Sigmoid colon (tissue), 7 donors: ENCODE results near the gene ST7L. TPM values are rescaled to one million over a fixed set of nuclear protein-coding genes. Genes with fewer than 3 reads are reported as not detected.
"Not testable (repeated sequence)": the region's sequence is repeated elsewhere in the genome, so short reads cannot be mapped to it uniquely, and the experiment has no call there.

Source experiments
- DNase-seq: peaks from one replicate; pipeline ENCODE4 v3.0.0-alpha.2; 2019
- H3K27ac ChIP-seq, 4 donors: fragments of 200-600 bp; sonication (generic); one replicate each; pipeline ENCODE4 v1.5.1; 2016 to 2019; ENCODE audit warnings: mild to moderate bottlenecking in 1 of 4
- H3K27me3 ChIP-seq, 3 donors: fragments of 200-600 bp; sonication (generic); one replicate each; pipeline ENCODE4 v1.5.1; 2019; ENCODE audit warnings: mild to moderate bottlenecking in 1 of 3
- H3K36me3 ChIP-seq, 4 donors: fragments of 200-600 bp; sonication (generic); one replicate each; pipeline ENCODE4 v1.5.1; 2016 to 2019
- H3K4me1 ChIP-seq, 4 donors: fragments of 200-600 bp; sonication (generic); one replicate each; pipeline ENCODE4 v1.5.1; 2017 to 2019
- H3K4me3 ChIP-seq, 4 donors: fragments of 200-600 bp; sonication (generic); one replicate each; pipeline ENCODE4 v1.5.1; 2017 to 2019; ENCODE audit warnings: mild to moderate bottlenecking in 2 of 4, moderate library complexity in 1 of 4
- H3K9me3 ChIP-seq, 4 donors: fragments of 200-600 bp in 3 of 4; sonication (generic) in 3 of 4; one replicate each; pipeline versions ENCODE4 v1.5.1 to v1.6.1; 2013 to 2019
- EP300 ChIP-seq, 4 donors: sonication (generic); formaldehyde crosslinking; IDR thresholded peaks; one replicate each; pipeline ENCODE4 v1.6.1; 2017; ENCODE audit warnings: antibody characterized with exemption in 4 of 4
- POLR2A ChIP-seq, 2 donors: fragments of 450-650 bp; IDR thresholded peaks; one replicate each; pipeline ENCODE4 v1.6.1; 2016; ENCODE audit warnings: antibody characterized with exemption in 2 of 2, mild to moderate bottlenecking in 2 of 2, moderate library complexity in 2 of 2
- POLR2AphosphoS5 ChIP-seq, 4 donors: sonication (generic); formaldehyde crosslinking; IDR thresholded peaks; one replicate each; pipeline ENCODE4 v1.6.1; 2017; ENCODE audit warnings: antibody characterized with exemption in 4 of 4
- WGBS, 2 donors: extraction: QIAGEN DNeasy Blood & Tissue Kit; methylation state at CpG; one replicate each; pipeline ENCODE4 v1.1.7; 2013; 5-methylcytosine and 5-hydroxymethylcytosine counted together
- intact Hi-C: fragments of 100-400 bp; cut with DNase I; formaldehyde crosslinking; loops from one replicate; pipeline ENCODE4 v1.15.1; 2023
- polyA plus RNA-seq, 3 donors: library from polyadenylated mRNA; stranded (reverse); fragments of 200-250 nt; gene quantifications; one replicate each; pipeline ENCODE4 v1.2.3, GENCODE V29; 2013
- total RNA-seq, 4 donors: library from RNA; depleted of rRNA; stranded (reverse); fragments of >200 nt; gene quantifications; one replicate each; pipeline ENCODE4 v1.1.0, GENCODE V29; 2016
- TF ChIP-seq, protein P1 (sequence below), 4 experiments: fragments of 450-650 bp in 3 of 4; fragments of 200-600 bp in 1 of 4; IDR thresholded peaks; one replicate each; pipeline ENCODE4 v1.5.1; 2016 to 2019; ENCODE audit warnings: antibody characterized with exemption in 4 of 4, mild to moderate bottlenecking in 3 of 4, moderate library complexity in 2 of 4
- donor health status: healthy with polysubstance abuse.
- donor health status: Bipolar disorder and iron deficiency.
- donor health status: healthy.

ST7L gene
- total and polyA plus RNA-seq, 7 donors = 1.8 to 68.0 (median 22.7) TPM

DNA sequence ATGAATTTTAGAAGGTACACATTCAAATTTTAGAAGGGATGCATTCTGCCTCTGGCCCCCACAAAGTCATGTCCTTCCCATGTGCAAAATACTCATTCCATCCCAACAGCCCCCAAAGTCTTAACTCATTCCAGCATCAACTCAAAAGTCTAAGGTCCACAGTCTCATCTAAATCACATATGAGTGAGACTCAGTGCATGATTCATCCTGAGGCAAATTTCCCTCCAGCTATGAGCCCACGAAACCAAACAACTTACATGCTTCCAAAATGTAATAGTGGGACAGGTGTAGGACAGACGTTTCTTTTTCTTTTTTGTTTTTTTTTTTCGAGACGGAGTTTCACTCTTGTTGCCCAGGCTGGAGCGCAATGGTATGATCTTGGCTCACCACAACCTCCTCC lies 122.7 kb downstream of the ST7L start:
- Histone ChIP-seq H3K9me3 (no peaks in the 10 kb centered on the region), H3K4me3 (no peak overlapping the region), H3K36me3 (no peaks in the 10 kb centered on the region), H3K27ac (no peak overlapping the region), H3K27me3 (no peaks in the 10 kb centered on the region), H3K4me1 (no peaks in the 10 kb centered on the region)
- no peak for TF ChIP-seq EP300 (IDR thresholded peaks at IDR 0.05)
- WGBS, 2 donors = 84 to 85% methylated on average over 5 of the region's 5 CpGs
- DNase-seq = no peak
- intact Hi-C loops = no loop called here

DNA sequence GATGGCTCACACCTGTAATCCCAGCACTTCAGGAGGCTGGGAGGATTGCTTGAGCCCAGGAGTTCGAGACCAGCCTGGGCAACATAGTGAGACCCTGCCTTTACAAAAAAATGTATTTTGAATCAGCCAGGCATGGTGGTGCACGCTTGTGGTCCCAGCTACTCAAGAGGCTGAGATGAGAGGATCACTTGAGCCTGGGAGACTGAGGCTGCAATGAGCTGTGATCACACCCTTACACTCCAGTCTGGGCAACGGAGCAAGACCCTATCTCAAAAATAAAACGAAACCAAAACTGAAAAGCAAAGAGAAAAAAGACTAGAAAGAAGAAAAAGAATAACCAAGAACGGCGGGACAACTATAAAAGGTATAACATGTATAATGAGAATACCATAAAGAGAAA lies 125.6 kb downstream of the ST7L start:
- H3K4me3 ChIP-seq = no peak overlapping the region
- TF ChIP-seq POLR2A (IDR thresholded peaks at IDR 0.05) (no peak), POLR2AphosphoS5 (IDR thresholded peaks at IDR 0.05) (no peak), EP300 (IDR thresholded peaks at IDR 0.05) (no peak)
- TF ChIP-seq, protein P1, sequence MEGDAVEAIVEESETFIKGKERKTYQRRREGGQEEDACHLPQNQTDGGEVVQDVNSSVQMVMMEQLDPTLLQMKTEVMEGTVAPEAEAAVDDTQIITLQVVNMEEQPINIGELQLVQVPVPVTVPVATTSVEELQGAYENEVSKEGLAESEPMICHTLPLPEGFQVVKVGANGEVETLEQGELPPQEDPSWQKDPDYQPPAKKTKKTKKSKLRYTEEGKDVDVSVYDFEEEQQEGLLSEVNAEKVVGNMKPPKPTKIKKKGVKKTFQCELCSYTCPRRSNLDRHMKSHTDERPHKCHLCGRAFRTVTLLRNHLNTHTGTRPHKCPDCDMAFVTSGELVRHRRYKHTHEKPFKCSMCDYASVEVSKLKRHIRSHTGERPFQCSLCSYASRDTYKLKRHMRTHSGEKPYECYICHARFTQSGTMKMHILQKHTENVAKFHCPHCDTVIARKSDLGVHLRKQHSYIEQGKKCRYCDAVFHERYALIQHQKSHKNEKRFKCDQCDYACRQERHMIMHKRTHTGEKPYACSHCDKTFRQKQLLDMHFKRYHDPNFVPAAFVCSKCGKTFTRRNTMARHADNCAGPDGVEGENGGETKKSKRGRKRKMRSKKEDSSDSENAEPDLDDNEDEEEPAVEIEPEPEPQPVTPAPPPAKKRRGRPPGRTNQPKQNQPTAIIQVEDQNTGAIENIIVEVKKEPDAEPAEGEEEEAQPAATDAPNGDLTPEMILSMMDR (IDR thresholded peaks at IDR 0.05) = no peak
- H3K4me1 ChIP-seq = no peaks in the 10 kb centered on the region
- DNase-seq = no peak
- no peaks in the 10 kb centered on the region for H3K9me3 ChIP-seq
- no peaks in the 10 kb centered on the region for H3K27me3 ChIP-seq
- no peaks in the 10 kb centered on the region for H3K36me3 ChIP-seq
- 83 to 92% methylated on average over 6 of the region's 6 CpGs for WGBS, 2 donors
- intact Hi-C loops = no loop called here
- H3K27ac ChIP-seq = no peak overlapping the region

DNA sequence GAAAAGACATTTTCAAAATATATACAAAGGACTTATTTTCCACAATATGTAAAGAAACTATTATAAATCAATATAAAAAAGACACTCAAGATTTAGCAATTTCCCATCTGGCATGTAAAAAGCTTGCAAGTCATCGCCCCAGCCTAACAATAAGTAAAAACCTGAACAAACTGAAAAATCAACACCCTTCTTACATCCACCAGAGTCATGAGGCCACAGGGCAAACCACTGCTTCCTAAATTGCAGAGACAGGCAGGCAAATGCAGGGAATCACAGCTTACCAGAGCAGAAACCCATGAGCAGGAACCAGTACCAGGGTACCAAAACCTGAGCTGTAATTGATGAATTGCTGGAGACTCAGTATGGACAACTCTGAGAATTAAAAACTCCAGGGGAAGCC lies 126.9 kb downstream of the ST7L start:
- TF ChIP-seq POLR2AphosphoS5 (IDR thresholded peaks at IDR 0.05) = no peak
- no peak for TF ChIP-seq EP300 (IDR thresholded peaks at IDR 0.05)
- TF ChIP-seq POLR2A (IDR thresholded peaks at IDR 0.05) = no peak
- TF ChIP-seq, protein P1 (IDR thresholded peaks at IDR 0.05) = no peak
- no peak overlapping the region for H3K27ac ChIP-seq
- no peak for DNase-seq
- H3K4me3 ChIP-seq = no peak overlapping the region
- H3K9me3 ChIP-seq = no peaks in the 10 kb centered on the region
- WGBS, 2 donors = 80 to 84% methylated on average over 1 of the region's 1 CpG
- no peaks in the 10 kb centered on the region for H3K4me1 ChIP-seq
- H3K27me3 ChIP-seq = no peaks in the 10 kb centered on the region
- no peaks in the 10 kb centered on the region for H3K36me3 ChIP-seq
- intact Hi-C loops = no loop called here

DNA sequence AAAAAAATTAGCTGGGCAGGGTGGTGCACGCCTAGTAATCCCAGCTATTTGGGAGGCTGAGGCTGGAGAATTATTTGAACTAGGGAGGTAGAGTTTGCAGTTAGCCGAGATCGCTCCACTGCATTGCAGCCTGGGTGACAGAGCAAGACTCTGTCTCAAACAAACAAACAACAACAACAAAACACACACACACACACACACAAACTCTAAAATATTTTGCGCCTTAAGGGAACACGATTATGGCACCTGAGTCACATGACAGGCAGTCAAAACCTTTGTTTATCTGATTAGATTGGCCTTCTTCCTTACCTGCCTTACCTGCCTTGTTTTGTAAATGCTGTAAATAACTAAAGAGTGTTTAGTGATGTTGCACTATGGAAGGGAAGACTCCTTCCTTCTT lies 130.8 kb downstream of the ST7L start:
- H3K36me3 ChIP-seq = no peaks in the 10 kb centered on the region
- H3K4me1 ChIP-seq = no peaks in the 10 kb centered on the region
- no peaks in the 10 kb centered on the region for H3K27me3 ChIP-seq
- WGBS, 2 donors = 91 to 96% methylated on average over 5 of the region's 5 CpGs
- no peaks in the 10 kb centered on the region for H3K9me3 ChIP-seq
- intact Hi-C loops = no loop called here
- no peak for DNase-seq
- H3K27ac ChIP-seq = no peak overlapping the region
- TF ChIP-seq, protein P1 (IDR thresholded peaks at IDR 0.05) = no peak
- TF ChIP-seq POLR2AphosphoS5 (IDR thresholded peaks at IDR 0.05) = no peak
- TF ChIP-seq POLR2A (IDR thresholded peaks at IDR 0.05) = no peak
- TF ChIP-seq EP300 (IDR thresholded peaks at IDR 0.05) = no peak
- no peak overlapping the region for H3K4me3 ChIP-seq

DNA sequence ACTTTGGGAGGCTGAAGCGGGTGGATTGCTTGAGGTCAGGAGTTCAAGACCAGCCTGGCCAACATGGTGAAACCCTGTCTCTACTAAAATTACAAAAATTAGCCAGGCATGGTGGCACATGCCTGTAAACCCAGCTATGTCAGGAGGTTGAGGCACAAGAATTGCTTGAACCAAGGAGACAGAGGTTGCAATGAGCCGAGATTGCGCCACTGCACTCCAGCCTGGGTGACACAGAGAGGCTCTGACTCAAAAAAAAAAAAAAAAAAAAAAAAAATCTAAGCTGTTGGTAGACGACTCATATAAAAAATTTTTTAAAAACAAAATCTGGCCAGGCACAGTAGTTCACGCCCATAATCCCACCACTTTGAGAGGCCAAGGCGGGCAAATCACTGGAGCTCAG lies 131.3 kb downstream of the ST7L start:
- intact Hi-C loops, DNase-seq, H3K4me3 ChIP-seq, H3K9me3 ChIP-seq, H3K4me1 ChIP-seq, H3K36me3 ChIP-seq, H3K27ac ChIP-seq, H3K27me3 ChIP-seq: not testable (repeated sequence)
- WGBS, 2 donors = 86 to 89% methylated on average over 6 of the region's 6 CpGs

DNA sequence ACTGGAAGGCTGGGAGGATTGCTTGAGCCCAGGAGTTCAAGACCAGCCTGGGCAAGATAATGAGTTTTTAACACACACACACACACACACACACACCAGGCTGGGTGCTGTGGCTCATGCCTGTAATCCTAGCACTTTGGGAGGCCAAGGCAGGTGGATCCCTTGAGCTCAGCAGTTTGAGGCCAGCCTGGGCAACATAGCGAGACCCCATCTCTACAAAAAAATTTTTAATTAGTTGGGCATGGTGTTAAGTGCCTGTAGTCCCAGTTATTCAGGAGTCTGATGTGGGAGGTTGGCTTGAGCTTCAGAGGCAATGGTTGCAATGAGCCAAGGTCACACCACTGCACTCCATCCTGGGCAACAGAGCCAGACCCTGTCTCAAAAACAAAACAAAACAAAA lies 132.9 kb downstream of the ST7L start:
- H3K27ac ChIP-seq, intact Hi-C loops, H3K9me3 ChIP-seq, H3K27me3 ChIP-seq, H3K36me3 ChIP-seq, H3K4me1 ChIP-seq, DNase-seq, H3K4me3 ChIP-seq: not testable (repeated sequence)
- 95 to 96% methylated on average over 1 of the region's 1 CpG for WGBS, 2 donors
